Left colon (tissue), 2 donors: ENCODE data around the gene SEC16A. TPM values are rescaled to one million over a fixed set of nuclear protein-coding genes. Genes with fewer than 3 reads are reported as not detected.

Experiments
- ATAC-seq: fragments of 200-7000 bp; cut with Tn5 transposase; one replicate; pipeline ENCODE4 v1.9.1; 2020; ENCODE audit warnings: mild to moderate bottlenecking, moderate library complexity
- DNase-seq, 2 donors: peaks; one replicate each; pipeline ENCODE4 v3.0.0-alpha.2; 2020
- intact Hi-C, 2 donors: fragments of 100-400 bp; cut with DNase I in 1 of 2; cut with micrococcal nuclease in 1 of 2; formaldehyde crosslinking; loops; one replicate each; pipeline versions ENCODE4 v1.11.2 to v1.14.0; 2022; cut with DNase I, micrococcal nuclease
- total RNA-seq, 2 donors: library from RNA; stranded (reverse); fragmentation: NEBNext Ultra II Directional; extraction: Animal tissue kit (Norgen Biotek cat#: 25700); gene quantifications; one replicate each; pipeline ENCODE4 v1.2.1, GENCODE V29; 2021
- donor health status: DM: no; HTN: no; CAD: no.
- donor health status: DM: yes; HTN: yes; CAD: no.

SEC16A gene
- total RNA-seq, 2 donors from 2014 or later = 64.2 to 82.4 TPM

- DNase-seq = no peak
- ATAC-seq = no peak
- intact Hi-C loops = no loop called here
Observed at GRCh38 chr9:136455043-136456002, 27.5 kb downstream of the SEC16A start.

- DNase-seq (no peak), ATAC-seq (no peak)
- intact Hi-C loops = no loop called here
Observed at GRCh38 chr9:136454026-136454796, 28.6 kb downstream of the SEC16A start.

DNA sequence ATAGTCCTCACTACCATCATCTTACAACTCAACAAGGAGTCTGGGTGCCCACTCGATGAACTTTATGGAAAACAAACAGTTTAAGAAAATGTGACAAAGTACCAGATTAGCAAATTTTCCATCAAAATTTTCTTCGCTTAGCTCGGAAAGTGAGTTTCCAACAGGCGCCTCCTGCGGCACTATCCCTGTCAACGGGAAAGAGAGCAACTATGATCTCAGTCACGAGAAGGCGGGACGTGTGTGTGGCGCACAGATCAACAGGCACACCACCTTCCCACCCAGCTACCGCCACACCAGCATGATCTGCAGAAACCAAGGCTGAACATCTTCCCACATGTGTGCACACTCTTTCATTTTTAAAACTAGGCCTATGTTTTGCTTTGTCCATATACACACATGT, 29.5 kb downstream of the SEC16A start:
- ATAC-seq (no peak), DNase-seq (no peak)
- intact Hi-C loops = no loop called here

DNA sequence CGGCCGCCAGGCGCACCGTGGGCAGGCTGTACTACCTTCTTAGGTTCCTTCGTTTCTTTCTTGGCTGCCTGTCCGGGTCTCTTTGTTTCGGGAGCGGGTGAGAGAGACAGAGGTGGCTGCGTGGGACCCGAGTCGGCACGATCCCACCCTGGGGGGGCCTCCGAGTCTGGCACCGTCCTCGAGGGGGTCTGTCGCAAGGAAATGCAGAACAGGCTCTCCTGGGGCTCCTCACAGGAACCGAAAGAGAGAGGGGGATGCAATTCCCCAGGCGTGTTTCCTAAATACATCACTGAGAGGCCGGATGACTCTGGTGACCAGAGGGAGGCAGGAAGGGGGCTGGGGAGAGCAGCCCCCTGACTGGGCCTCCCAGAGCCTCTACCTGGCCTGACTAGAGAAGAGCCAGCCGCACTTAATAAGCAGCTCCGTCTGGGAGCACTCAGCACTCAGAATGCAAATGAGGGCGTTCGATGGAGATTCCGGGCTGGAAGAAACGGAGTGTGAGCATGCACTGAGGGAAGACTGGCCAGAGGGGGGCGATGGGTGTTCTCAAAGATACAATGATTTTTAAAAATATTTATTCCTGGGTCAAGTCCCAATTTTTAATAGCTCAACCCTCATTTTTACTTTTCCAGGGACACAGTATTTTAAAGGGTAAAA, 31.5 kb downstream of the SEC16A start:
- intact Hi-C loops = no loop called here
- ATAC-seq = no peak
- no peak for DNase-seq

GRCh38 chr9:136448655-136449054, 34.2 kb downstream of the SEC16A start:
- no peak for DNase-seq
- ATAC-seq = no peak
- intact Hi-C loops = no loop called here

DNA sequence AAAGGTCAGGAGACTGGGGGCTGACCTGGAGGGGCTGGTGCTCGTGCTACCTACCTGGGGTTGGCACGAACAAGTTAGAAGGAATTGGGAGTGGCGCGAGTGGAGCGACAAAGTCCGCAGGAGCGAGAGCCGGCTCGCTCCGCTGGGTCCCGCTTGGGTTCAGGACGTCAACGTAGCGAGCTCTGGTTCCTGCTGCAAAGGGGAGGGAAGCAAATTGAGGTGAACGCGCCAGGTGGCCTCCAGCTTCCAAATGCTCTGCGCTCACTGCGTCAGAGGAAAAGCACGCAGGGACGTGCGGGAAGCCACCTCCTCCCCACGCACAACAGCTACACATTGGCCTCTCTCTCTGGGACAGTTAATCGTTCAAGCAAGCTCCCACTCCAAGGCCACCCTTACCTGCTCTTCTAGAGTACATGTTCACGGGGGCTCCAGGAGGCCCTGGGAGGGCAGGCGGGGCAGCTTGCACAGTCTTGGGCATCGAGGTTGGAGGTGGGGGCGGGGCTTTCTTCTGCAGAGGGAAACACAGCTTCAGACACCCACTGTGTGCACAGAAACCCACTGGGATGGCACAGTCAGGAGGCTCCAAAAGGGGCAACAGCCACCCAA, 35.6 kb downstream of the SEC16A start:
- ATAC-seq = no peak
- DNase-seq = no peak
- intact Hi-C loops = no loop called here

DNA sequence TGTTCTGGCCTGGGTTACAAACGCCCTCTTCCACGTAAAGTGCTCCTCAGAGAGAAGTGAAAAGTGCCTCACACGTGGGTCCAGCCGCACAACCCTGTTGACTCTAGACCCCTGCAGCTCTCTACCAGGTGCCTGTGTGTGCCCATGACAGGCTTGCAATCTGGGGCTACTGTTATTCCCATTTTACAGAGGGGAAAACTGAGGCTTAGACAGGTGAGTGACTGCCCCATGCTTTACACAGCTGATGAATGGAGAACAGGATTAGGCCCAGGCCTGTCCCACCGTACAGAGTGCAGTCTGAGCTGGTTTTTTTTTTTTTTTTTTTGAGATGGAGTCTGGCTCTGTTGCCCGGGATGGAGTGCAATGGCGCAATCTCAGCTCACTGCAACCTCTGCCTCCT, 37.0 kb downstream of the SEC16A start:
- DNase-seq = no peak
- ATAC-seq = no peak
- intact Hi-C loops = no loop called here

- no peak for DNase-seq
Observed at GRCh38 chr9:136444102-136444501, 38.7 kb downstream of the SEC16A start.

DNA sequence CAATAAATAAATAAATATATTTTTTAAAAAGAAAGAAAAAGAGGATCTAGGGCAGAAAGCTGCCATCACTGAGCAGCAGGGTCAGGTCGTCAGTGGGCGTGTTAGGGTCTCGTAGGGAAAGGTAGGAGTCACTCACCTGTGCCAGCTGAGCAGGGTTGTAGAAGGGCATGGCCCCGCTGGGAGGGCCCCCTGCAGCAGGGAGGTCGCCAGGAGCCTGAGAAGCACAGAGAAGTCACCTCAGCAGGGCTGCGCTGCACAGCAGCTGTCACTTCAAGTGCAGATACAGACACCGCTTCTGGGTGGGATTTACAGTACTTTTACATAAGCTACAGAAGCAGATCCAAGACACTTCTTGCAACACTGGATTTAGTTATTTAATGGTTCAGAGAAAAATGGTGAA, 39.2 kb downstream of the SEC16A start:
- intact Hi-C loops = no loop called here
- no peak for ATAC-seq
- DNase-seq = no peak

More at GRCh38 chr9:136444102-136444501, 38.7 kb downstream of the SEC16A start:
- ATAC-seq = no peak
- intact Hi-C loops = no loop called here

DNA sequence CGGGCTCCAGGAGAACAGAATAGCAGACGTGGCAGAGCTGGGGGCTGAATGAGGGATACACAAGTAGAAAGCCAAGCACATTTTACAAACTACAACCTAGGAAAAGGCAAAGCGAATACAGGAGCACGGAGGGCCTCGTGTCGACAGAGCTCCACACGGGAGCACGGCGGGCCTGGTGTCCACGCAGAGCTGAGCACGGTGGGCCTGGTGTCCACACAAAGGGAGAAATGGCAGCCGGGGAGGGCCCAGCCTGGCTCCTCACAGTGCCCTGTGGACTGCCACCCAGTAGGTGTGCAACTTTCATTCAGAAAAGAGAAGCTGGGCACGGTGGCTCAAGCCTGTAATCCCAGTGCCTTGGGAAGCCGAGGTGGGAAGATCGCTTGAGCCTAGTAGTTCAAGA, 39.8 kb downstream of the SEC16A start:
- DNase-seq (no peak), ATAC-seq (no peak)
- intact Hi-C loops = no loop called here

GRCh38 chr9:136442265-136442664, 40.6 kb downstream of the SEC16A start:
- intact Hi-C loops = no loop called here
- DNase-seq = no peak
- no peak for ATAC-seq

- ATAC-seq = no peak
- DNase-seq = no peak
- intact Hi-C loops = no loop called here
Observed at GRCh38 chr9:136441681-136442245, 41.1 kb downstream of the SEC16A start.

DNA sequence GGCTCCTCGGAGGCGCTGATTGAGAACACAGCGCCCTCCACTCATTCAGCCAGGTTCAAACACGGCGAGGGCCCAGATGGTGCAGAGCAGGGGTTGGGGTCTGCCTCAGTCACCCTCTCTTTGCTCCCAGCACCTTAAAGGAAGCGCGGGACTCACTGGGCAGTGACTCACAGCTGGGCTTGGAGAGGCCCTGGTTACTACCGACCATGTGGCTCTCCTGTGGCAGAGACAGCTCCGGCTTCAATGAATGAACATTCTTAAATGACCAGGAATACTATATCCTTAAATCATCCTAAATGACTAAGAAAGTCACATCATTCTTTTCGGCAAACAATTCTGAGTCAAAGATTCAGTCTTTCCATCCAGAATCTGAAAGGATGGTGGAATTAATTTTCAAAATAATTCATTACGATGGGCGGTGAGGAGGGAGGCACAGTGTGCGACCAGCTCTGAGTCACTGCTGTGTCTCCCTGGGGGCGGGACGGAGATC, 41.6 kb downstream of the SEC16A start:
- no peak for DNase-seq
- ATAC-seq = no peak
- intact Hi-C loops = no loop called here

- DNase-seq (peak; percentile 58 to 77), ATAC-seq (peak; percentile 84)
Observed at GRCh38 chr9:136439481-136440408, 43.1 kb downstream of the SEC16A start, which contains the start of gene INPP5E. TSS of gene INPP5E (minus strand) at chr9:136439845. CDS start at chr9:136439419, 426 bp downstream.

GRCh38 chr9:136438548-136439480, 44.0 kb downstream of the SEC16A start:
- ATAC-seq (peak; percentile 49), DNase-seq (peak in 1 of 2 donors; percentile 52)
- intact Hi-C loops = no loop called here

More at GRCh38 chr9:136439481-136440408, 43.1 kb downstream of the SEC16A start, which contains the start of gene INPP5E:
- intact Hi-C loops = no loop called here

DNA sequence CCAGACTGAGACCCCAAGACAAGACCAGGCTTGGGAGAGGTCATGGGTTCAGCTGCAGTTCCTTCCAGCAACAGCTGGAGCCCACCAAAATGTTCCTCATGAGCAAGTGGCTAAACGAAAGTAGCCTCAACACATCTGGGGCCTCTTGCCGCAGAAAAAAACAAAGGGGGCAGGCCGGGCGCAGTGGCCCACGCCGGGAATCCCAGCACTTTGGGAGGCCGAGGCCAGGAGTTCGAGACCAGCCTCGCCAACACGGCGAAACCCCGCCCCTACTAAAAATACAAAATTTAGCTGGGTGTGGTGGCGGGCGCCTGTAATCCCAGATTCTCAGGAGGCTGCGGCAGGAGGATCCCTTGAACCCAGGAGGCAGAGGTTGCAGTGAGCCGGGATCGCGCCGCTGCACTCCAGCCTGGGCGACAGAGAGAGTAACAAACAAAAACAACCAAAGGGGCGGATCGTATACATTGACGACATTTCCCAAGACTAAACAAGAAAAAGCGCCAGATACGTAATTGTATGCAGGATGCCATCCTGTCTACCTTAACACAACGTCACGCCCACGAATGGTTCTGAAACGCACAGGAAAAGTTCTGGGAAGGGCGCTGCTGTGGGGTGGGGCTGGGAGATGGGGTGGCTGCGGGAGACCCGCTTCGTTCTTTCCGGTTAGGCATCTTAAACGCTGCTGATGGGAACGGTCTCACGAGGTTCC, 44.8 kb downstream of the SEC16A start:
- intact Hi-C loops = no loop called here
- DNase-seq (no peak), ATAC-seq (no peak)
